Gastroesophageal sphincter (tissue), 3 donors: Measurements from ENCODE around the gene COL1A2.

Experiments used
- CTCF ChIP-seq, 4 experiments: fragments of 200-600 bp in 2 of 4; fragments of 450-650 bp in 2 of 4; sonication (generic) in 1 of 4; IDR thresholded peaks; one replicate each; pipeline ENCODE4 v1.5.1; 2017 to 2019; ENCODE audit warnings: antibody characterized with exemption in 4 of 4, mild to moderate bottlenecking in 2 of 4, moderate library complexity in 2 of 4
- POLR2A ChIP-seq, 2 donors: fragments of 450-650 bp; IDR thresholded peaks; one replicate each; pipeline ENCODE4 v1.6.1; 2017; ENCODE audit warnings: antibody characterized with exemption in 2 of 2, mild to moderate bottlenecking in 2 of 2, moderate library complexity in 1 of 2

GRCh38 chr7:94355454-94355853 is 39.2 kb upstream of the COL1A2 start:
- TF ChIP-seq CTCF (IDR thresholded peaks at IDR 0.05): no peak
- TF ChIP-seq POLR2A (IDR thresholded peaks at IDR 0.05): no peak
